Smooth muscle cell (in vitro differentiated cells): Measurements from ENCODE around the gene RNF181. TPM values are rescaled to one million over a fixed set of nuclear protein-coding genes. Genes with fewer than 3 reads are reported as not detected.
A peak's percentile ranks its signal among the peaks of the same experiment; 100 is the strongest.
"Not testable (repeated sequence)": the region's sequence is repeated elsewhere in the genome, so short reads cannot be mapped to it uniquely, and the experiment has no call there.

Source experiments
- DNase-seq: peaks from one replicate; lab custom pipeline; 2025; ENCODE audit not compliant: unreplicated experiment; lab: John Stamatoyannopoulos, UW
- H2AFZ ChIP-seq: fragments of 200-600 bp; sonication (generic); 2 replicates; pipeline ENCODE4 v1.6.0; 2016; ENCODE audit warnings: antibody characterized with exemption, low read depth, mild to moderate bottlenecking
- H3F3A ChIP-seq: fragments of 200-600 bp; sonication (generic); 2 replicates; pipeline ENCODE4 v1.6.0; 2017; ENCODE audit warnings: antibody characterized with exemption, low read depth
- H3K27ac ChIP-seq: fragments of 200-600 bp; sonication (generic); 2 replicates; pipeline ENCODE4 v1.5.1; 2016; ENCODE audit warnings: low read depth, mild to moderate bottlenecking
- H3K27me3 ChIP-seq: fragments of 200-600 bp; sonication (generic); 2 replicates; pipeline ENCODE4 v1.6.1; 2016; ENCODE audit warnings: low read depth, mild to moderate bottlenecking
- H3K36me3 ChIP-seq: fragments of 200-600 bp; sonication (generic); 2 replicates; pipeline ENCODE4 v1.5.1; 2016; ENCODE audit warnings: low read depth
- H3K4me1 ChIP-seq: fragments of 200-600 bp; sonication (generic); 2 replicates; pipeline ENCODE4 v1.5.1; 2016; ENCODE audit warnings: low read depth
- H3K4me2 ChIP-seq: fragments of 200-600 bp; sonication (generic); 2 replicates; pipeline ENCODE4 v1.6.0; 2016; ENCODE audit warnings: mild to moderate bottlenecking
- H3K4me3 ChIP-seq: fragments of 200-600 bp; sonication (generic); 2 replicates; pipeline ENCODE4 v1.5.1; 2016; ENCODE audit warnings: mild to moderate bottlenecking
- H3K79me2 ChIP-seq: fragments of 200-600 bp; sonication (generic); 2 replicates; pipeline ENCODE4 v1.6.0; 2016; ENCODE audit warnings: low read depth, mild to moderate bottlenecking
- H3K9ac ChIP-seq: fragments of 200-600 bp; sonication (generic); 2 replicates; pipeline ENCODE4 v1.6.0; 2016; ENCODE audit warnings: low read depth
- H3K9me3 ChIP-seq: fragments of 200-600 bp; sonication (generic); replicated peaks from 2 replicates; pipeline ENCODE4 v1.5.1; 2016; ENCODE audit warnings: low read depth
- H4K20me1 ChIP-seq: fragments of 200-600 bp; sonication (generic); 2 replicates; pipeline ENCODE4 v1.6.0; 2016; ENCODE audit warnings: low read depth
- CTCF ChIP-seq: fragments of 200-600 bp; sonication (generic); IDR thresholded peaks from 2 replicates; pipeline ENCODE4 v1.5.1; 2017; ENCODE audit warnings: borderline replicate concordance, mild to moderate bottlenecking, antibody characterized with exemption; ENCODE audit not compliant: insufficient read depth, poor library complexity, severe bottlenecking
- WGBS: methylation state at CpG from one replicate; pipeline ENCODE4 v1.1.7; 2016; ENCODE audit warnings: low lambda C conversion rate; 5-methylcytosine and 5-hydroxymethylcytosine counted together
- polyA plus RNA-seq: library from polyadenylated mRNA; unstranded; fragments of >200 nt; fragmentation: Nextera tagmentation; extraction: Ambion mirVana; gene quantifications from 2 replicates; pipeline ENCODE4 v1.2.1, GENCODE V29; 2016
- total RNA-seq: library from RNA; depleted of rRNA; stranded (reverse); fragments of >200 nt; gene quantifications from 2 replicates; pipeline ENCODE4 v1.2.3, GENCODE V29; 2014

Gene RNF181
- total and polyA plus RNA-seq, 2 experiments from 2014 or later = 195 to 316 TPM

- DNase-seq = no peak
- Histone ChIP-seq H3K79me2 (peaks cover 26% of the 10 kb centered on the region), H3K9ac (peak overlapping the region; percentile 70), H2AFZ (peak overlapping the region; percentile 82), H4K20me1 (peaks cover 6% of the 10 kb centered on the region), H3K36me3 (no peaks in the 10 kb centered on the region), H3K27me3 (no peaks in the 10 kb centered on the region), H3F3A (peaks cover 30% of the 10 kb centered on the region), H3K4me1 (no peaks in the 10 kb centered on the region), H3K4me2 (peak overlapping the region; percentile 92), H3K4me3 (peak overlapping the region; percentile 74), H3K27ac (peak overlapping the region; percentile 77), H3K9me3 (no peaks in the 10 kb centered on the region)
- 5% methylated on average over 23 of the region's 24 CpGs for WGBS
- TF ChIP-seq CTCF = no peak
These were observed 15.7 kb downstream of the RNF181 start for GRCh38 chr2:85611217-85611704.

GRCh38 chr2:85611705-85612587, 16.4 kb downstream of the RNF181 start, which contains the start of gene C2orf68:
C2orf68 (minus strand) TSS chr2:85612066; CDS start chr2:85611984, 82 bp downstream.
- H3K36me3 ChIP-seq = no peaks in the 10 kb centered on the region
- peak within 1 kb of the TSS; percentile 82 for H2AFZ ChIP-seq
- TF ChIP-seq CTCF = no peak
- peak within 1 kb of the TSS; percentile 74 for H3K4me3 ChIP-seq
- H3K27me3 ChIP-seq = no peaks in the 10 kb centered on the region
- H3F3A ChIP-seq = peaks cover 29% of the 10 kb centered on the region
- H3K4me2 ChIP-seq = peak within 1 kb of the TSS; percentile 92
- peaks cover 2% of the 10 kb centered on the region for H3K4me1 ChIP-seq
- no peaks in the 10 kb centered on the region for H3K9me3 ChIP-seq
- DNase-seq = peak; percentile 65
- peaks cover 9% of the 10 kb centered on the region for H4K20me1 ChIP-seq
- peak within 1 kb of the TSS; percentile 77 for H3K27ac ChIP-seq
- 9% methylated on average over 72 of the region's 73 CpGs for whole genome bisulfite sequencing
- H3K9ac ChIP-seq = peak within 1 kb of the TSS; percentile 70
- peaks cover 33% of the 10 kb centered on the region for H3K79me2 ChIP-seq

DNA sequence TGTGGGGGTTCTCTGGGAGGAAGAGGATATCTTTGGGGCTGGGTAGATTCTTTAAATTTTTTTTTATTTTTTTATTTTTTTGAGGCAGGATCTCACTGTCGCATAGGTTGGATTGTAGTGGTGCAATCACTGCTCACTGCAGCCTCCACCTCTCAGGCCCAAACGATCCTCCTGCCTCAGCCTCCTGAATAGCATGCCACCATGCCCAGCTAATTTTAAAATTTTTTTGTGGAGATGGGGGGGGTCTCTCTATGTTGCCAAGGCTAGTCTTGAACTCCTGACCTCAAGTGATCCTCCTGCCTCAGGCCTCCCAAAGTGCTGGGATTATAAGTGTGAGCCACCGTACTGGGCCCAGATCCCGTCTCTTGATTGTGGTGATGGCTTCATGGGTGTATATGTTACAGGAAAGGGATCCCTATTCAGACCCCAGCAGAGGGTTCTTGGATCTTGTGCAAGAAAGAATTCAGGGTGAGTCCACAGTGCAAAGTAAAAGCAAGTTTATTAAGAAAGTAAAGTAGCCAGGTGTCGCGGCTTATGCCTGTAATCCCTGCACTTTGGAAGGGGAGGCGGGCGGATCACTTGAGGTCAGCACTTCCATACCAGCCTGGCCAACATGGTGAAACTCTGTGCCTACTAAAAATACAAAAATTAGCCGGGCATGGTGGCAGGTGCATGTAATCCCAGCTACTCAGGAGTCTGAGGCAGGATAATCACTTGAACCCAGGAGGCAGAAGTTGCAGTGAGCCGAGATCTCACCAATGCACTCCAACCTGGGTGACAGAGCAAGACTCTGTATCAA, 18.4 kb downstream of the RNF181 start:
- no peaks in the 10 kb centered on the region for H3K36me3 ChIP-seq
- H3F3A ChIP-seq = peaks cover 14% of the 10 kb centered on the region
- peaks cover 21% of the 10 kb centered on the region for H4K20me1 ChIP-seq
- H3K27ac ChIP-seq = no peak overlapping the region
- no peak for TF ChIP-seq CTCF
- no peak overlapping the region for H3K9ac ChIP-seq
- no peak overlapping the region for H3K4me3 ChIP-seq
- H3K27me3 ChIP-seq = no peaks in the 10 kb centered on the region
- no peak overlapping the region for H3K4me2 ChIP-seq
- H3K9me3 ChIP-seq = no peaks in the 10 kb centered on the region
- WGBS = 95% methylated on average over 10 of the region's 10 CpGs
- DNase-seq = no peak
- peaks cover 46% of the 10 kb centered on the region for H3K79me2 ChIP-seq
- H3K4me1 ChIP-seq = peaks cover 8% of the 10 kb centered on the region
- no peak overlapping the region for H2AFZ ChIP-seq

DNA sequence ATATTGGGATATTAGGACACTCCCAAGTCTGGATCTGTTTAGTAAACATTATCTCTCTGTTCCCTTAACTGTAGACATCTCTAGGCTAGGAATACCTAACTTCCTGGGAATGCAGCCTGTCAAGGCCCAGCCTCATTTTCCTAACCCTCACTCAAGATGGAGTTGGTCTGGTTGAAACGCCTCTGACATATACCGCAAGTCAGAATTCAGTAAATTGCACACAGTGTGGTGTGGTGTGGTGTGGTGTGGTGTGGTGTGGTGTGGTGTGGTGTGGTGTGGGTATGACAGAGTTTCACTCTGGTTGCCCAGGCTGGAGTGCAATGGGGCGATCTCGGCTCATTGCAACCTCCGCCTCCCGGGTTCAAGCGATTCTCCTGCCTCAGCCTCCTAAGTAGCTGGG, 19.2 kb downstream of the RNF181 start:
- H3K27ac ChIP-seq, H3K4me1 ChIP-seq, H3K4me3 ChIP-seq, H3K9ac ChIP-seq, H3K9me3 ChIP-seq, H3K36me3 ChIP-seq, H3K4me2 ChIP-seq, H3K27me3 ChIP-seq, DNase-seq, H2AFZ ChIP-seq: not testable (repeated sequence)
- Histone ChIP-seq H4K20me1 (peaks cover 19% of the 10 kb centered on the region), H3F3A (peaks cover 14% of the 10 kb centered on the region), H3K79me2 (peaks cover 53% of the 10 kb centered on the region)
- 96% methylated on average over 7 of the region's 7 CpGs for WGBS
